AG09309 (cell line): Measurements from ENCODE around the gene TRNP1.

Experiments used
- DNase-seq: peaks from one replicate; pipeline ENCODE4 v3.0.0-alpha.2; 2010; ENCODE audit warnings: low read depth
- H3K4me3 ChIP-seq: 2 replicates; pipeline ENCODE4 v1.5.1; 2011; ENCODE audit warnings: mild to moderate bottlenecking, low read depth, low read length, moderate library complexity; ENCODE audit not compliant: control insufficient read depth
- CTCF ChIP-seq: IDR thresholded peaks from 2 replicates; pipeline ENCODE4 v1.5.1; 2011; ENCODE audit warnings: mild to moderate bottlenecking, low read depth, low read length, inconsistent platforms; ENCODE audit not compliant: insufficient read depth, control insufficient read depth; ENCODE audit errors: missing control alignments

Gene TRNP1

DNA sequence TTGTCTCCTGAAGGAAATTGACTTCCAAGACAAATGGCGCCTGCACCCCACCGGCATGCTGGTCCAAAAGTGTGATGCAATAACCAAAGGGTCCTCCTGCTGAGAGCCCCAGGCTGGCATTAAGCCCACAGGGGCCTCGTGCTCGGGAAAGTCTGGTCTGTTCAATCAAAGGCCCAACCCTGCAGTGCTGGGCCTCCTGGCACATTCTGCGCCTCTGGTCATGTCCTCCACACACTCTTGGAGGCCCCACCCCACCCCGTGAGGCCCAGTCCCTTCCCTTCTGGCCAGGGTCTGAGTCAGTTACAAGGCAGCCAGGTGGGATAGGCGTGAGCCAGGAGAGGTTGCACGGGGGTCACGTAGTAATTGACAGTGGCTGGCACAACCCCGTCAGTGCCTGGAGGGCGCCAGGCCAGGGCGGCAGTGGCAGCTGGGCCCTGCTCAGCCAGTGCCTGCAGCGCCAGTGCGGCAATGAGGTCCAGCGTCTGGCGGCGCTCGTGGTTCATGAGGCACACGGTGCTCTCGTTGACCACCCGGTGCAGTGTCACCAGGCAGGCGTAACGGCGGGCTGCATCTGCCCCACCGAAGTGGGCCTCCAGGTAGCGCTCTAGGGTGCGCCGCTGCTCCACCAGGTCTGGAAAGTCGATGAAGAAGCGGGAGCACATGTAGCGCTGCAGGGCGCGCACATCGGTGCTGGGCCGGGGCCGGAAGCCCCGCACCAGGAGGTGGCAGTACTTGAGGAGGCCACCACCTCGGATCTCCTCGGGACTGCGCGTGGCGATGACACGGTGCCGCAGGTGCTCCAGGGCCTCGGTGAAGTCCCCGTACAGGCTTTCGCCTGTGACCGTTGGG, 12.4 kb downstream of the TRNP1 start:
- DNase-seq: no peak
- no peak overlapping the region for H3K4me3 ChIP-seq
- TF ChIP-seq CTCF: no peak

GRCh38 chr1:27006683-27007082, 13.2 kb downstream of the TRNP1 start:
- no peak for DNase-seq
- no peak overlapping the region for H3K4me3 ChIP-seq
- no peak for TF ChIP-seq CTCF

DNA sequence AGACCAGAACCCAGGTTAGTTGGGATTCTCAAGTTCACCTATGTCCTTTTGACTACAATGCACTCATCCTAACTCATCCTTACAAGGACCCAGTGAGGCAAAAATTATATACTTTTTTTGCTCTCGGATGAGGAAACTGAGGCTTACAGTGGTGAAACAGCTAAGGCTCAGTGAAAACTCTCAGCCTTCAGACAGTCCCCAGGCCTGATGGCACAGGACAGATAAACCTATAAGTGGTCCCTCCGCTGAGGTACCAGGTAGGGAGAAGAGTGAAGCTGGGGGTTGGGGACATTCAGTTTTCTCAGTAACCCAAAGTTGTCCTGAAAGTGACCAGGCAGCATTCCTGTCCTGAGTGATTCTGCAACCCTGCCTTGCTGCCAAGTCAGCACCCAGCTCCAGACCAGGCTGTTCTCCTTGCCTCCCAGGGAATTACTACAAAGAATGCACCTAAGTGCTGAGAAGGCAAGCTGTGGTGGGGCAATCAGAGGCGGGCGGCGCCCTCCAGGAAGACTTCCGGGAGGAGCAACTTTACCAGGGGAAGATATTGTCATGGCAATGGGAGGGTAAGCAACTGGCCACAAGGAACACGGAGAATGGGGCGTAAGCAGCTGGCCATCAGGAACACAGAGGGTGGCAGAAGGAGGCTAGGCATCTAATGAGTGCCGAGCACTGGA, 14.6 kb downstream of the TRNP1 start:
- no peak for DNase-seq
- H3K4me3 ChIP-seq: no peak overlapping the region
- TF ChIP-seq CTCF: no peak

- DNase-seq: no peak
- no peak for TF ChIP-seq CTCF
- H3K4me3 ChIP-seq: no peak overlapping the region
These were observed 16.2 kb downstream of the TRNP1 start for GRCh38 chr1:27009601-27010197.

DNA sequence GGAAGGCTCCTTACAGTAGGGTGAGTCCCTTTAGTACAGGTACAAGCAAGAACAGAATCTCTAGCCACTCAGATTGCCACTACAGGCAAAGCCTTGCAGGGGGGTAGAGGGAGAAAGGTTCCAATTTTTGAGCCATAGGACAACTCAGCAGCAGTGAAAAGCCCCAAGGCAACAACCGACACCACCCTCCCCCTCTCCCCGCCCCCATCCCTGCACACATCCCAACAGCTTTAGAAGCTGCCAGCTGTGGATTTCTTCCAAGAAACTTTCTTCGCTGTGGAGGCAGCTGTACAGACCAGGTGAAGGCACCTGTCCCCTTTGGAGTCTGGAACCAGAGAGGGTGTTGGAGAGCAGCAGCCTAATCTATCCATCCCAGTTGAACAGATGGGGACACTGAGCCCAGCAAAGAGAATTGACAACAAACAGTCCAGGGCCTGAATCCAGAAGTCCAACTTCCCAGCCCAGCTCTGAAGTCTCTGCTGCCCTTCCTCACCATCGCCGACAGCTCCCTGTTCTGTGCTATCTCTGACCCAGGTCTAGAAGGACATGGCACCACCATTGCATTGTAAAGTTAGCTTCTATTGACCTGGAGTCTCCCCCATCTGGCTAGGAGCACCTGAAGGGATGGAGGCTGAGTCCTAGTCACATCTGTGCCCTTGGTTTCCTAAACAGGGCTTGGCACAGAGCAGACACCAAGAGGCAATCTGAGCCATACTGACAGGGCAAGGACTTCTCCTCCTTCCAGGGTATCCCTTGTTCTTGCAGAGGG, 16.9 kb downstream of the TRNP1 start:
- DNase-seq: no peak
- no peak overlapping the region for H3K4me3 ChIP-seq
- TF ChIP-seq CTCF: no peak

DNA sequence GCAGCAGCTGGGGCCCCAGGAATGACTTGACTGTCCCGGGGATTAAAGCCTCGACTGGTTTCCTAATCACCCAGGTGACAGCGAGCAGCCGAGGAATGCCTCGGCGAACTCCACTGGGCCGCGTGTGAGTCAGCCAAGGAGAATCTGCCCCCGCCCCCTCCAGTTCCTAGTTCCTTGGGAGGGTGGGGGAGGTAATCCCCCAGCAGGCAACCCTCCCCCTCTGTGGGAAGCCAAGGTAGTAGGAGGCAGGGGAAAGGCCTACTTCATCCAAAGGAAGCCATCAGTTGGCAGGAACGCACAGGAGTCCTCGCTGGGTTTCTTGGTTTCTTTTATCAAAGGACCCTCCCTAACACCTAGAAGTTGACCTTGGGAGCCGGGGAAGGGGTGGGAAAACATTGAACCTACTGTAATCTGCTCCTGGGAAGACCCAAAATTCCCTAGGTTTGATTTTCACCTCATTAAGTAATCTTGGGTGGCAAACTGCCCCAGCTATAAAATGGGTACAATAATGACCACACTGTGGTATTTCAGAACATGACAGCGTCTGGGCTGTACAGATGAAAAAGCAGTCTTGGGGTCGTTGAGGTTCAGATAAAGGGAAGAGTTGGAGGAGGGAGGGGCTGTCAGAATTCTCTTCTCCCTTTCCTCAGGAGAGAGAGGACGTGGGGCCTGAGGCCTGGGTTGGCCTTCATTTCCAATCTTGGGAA, 17.7 kb downstream of the TRNP1 start:
- no peak for DNase-seq
- no peak for TF ChIP-seq CTCF
- H3K4me3 ChIP-seq: no peak overlapping the region
